Mesenchymal stem cell (in vitro differentiated cells and primary cell): ENCODE results near the gene COL8A1.
A peak's percentile ranks its signal among the peaks of the same experiment; 100 is the strongest.

ENCODE experiments used
- DNase-seq: peaks from one replicate; pipeline ENCODE4 v3.0.0-alpha.2; 2013
- H2AFZ ChIP-seq: one replicate; pipeline ENCODE4 v1.6.1; 2013; ENCODE audit warnings: low read depth, mild to moderate bottlenecking, control low read depth, inconsistent platforms, low read length, moderate library complexity
- H2AK5ac ChIP-seq: 2 replicates; pipeline ENCODE4 v1.6.1; 2013; ENCODE audit warnings: low read length, moderate library complexity, mild to moderate bottlenecking, inconsistent platforms; ENCODE audit not compliant: severe bottlenecking
- H2BK120ac ChIP-seq: one replicate; pipeline ENCODE4 v1.6.1; 2013; ENCODE audit warnings: low read depth, mild to moderate bottlenecking, inconsistent platforms, low read length, moderate library complexity
- H2BK12ac ChIP-seq, 2 experiments: one replicate each; pipeline ENCODE4 v1.6.1; 2013; ENCODE audit warnings: inconsistent platforms in 2 of 2, low read length in 2 of 2, mild to moderate bottlenecking in 2 of 2, moderate library complexity in 2 of 2, control low read depth in 1 of 2
- H2BK15ac ChIP-seq: one replicate; pipeline ENCODE4 v1.6.1; 2013; ENCODE audit warnings: mild to moderate bottlenecking, low read depth, inconsistent platforms; ENCODE audit not compliant: poor library complexity, severe bottlenecking
- H2BK5ac ChIP-seq: 2 replicates; pipeline ENCODE4 v1.6.1; 2013; ENCODE audit warnings: low read depth, mild to moderate bottlenecking, low read length, control low read depth, inconsistent platforms; ENCODE audit not compliant: poor library complexity, severe bottlenecking
- H3K14ac ChIP-seq, 2 experiments: one replicate each; pipeline ENCODE4 v1.6.1; 2013; ENCODE audit warnings: inconsistent platforms in 2 of 2, low read length in 2 of 2, control low read depth in 1 of 2, mild to moderate bottlenecking in 1 of 2, moderate library complexity in 1 of 2
- H3K18ac ChIP-seq, 2 experiments: one replicate each; pipeline ENCODE4 v1.6.1; 2013; ENCODE audit warnings: inconsistent platforms in 2 of 2, low read length in 2 of 2, control low read depth in 1 of 2, low read depth in 1 of 2, mild to moderate bottlenecking in 1 of 2
- H3K23ac ChIP-seq, 2 experiments: one replicate each; pipeline ENCODE4 v1.6.1; 2013; ENCODE audit warnings: inconsistent platforms in 2 of 2, low read length in 2 of 2, mild to moderate bottlenecking in 2 of 2, moderate library complexity in 2 of 2, control low read depth in 1 of 2
- H3K27ac ChIP-seq: 2 replicates; pipeline ENCODE4 v1.5.1; 2013; ENCODE audit warnings: mild to moderate bottlenecking, moderate library complexity, low read length, control low read depth, inconsistent platforms; ENCODE audit not compliant: poor library complexity, severe bottlenecking
- H3K27me3 ChIP-seq, 2 experiments: 2 replicates each; pipeline versions ENCODE4 v1.6.1 to v1.7.0; 2013; ENCODE audit warnings: low read length in 2 of 2, mild to moderate bottlenecking in 2 of 2, moderate library complexity in 2 of 2, control low read depth in 1 of 2, inconsistent platforms in 1 of 2; ENCODE audit not compliant: control insufficient read depth in 1 of 2, insufficient read depth in 1 of 2
- H3K36me3 ChIP-seq, 2 experiments: 2 replicates each; pipeline versions ENCODE4 v1.6.1 to v1.7.0; 2013; ENCODE audit warnings: low read length in 2 of 2, control low read depth in 1 of 2, inconsistent platforms in 1 of 2, low read depth in 1 of 2, mild to moderate bottlenecking in 1 of 2; ENCODE audit not compliant: insufficient read depth in 2 of 2, control insufficient read depth in 1 of 2
- H3K4ac ChIP-seq, 2 experiments: one replicate each; pipeline ENCODE4 v1.6.1; 2013; ENCODE audit warnings: inconsistent platforms in 2 of 2, low read length in 2 of 2, mild to moderate bottlenecking in 2 of 2, moderate library complexity in 2 of 2, control low read depth in 1 of 2, low read depth in 1 of 2
- H3K4me1 ChIP-seq: 2 replicates; pipeline ENCODE4 v1.6.1; 2013; ENCODE audit warnings: low read depth, low read length, control low read depth; ENCODE audit not compliant: control insufficient read depth, insufficient read depth
- H3K4me2 ChIP-seq: 2 replicates; pipeline ENCODE4 v1.6.1; 2013; ENCODE audit warnings: low read length, mild to moderate bottlenecking, inconsistent platforms; ENCODE audit not compliant: poor library complexity, severe bottlenecking
- H3K4me3 ChIP-seq, 2 experiments: 2 replicates each; pipeline versions ENCODE4 v1.5.1 to v1.7.0; 2013; ENCODE audit warnings: low read length in 2 of 2, mild to moderate bottlenecking in 2 of 2, control low read depth in 1 of 2, low read depth in 1 of 2; ENCODE audit not compliant: insufficient read depth in 1 of 2
- H3K79me1 ChIP-seq: replicated peaks from 2 replicates; pipeline ENCODE4 v1.6.1; 2013; ENCODE audit warnings: mild to moderate bottlenecking, control low read depth, low read length, inconsistent platforms; ENCODE audit not compliant: poor library complexity, severe bottlenecking
- H3K9ac ChIP-seq: 2 replicates; pipeline ENCODE4 v1.7.0; 2013; ENCODE audit warnings: mild to moderate bottlenecking, low read length, moderate library complexity
- H3K9me3 ChIP-seq: 2 replicates; pipeline ENCODE4 v1.7.0; 2013; ENCODE audit warnings: mild to moderate bottlenecking, low read length; ENCODE audit not compliant: control insufficient read depth
- H4K8ac ChIP-seq: one replicate; pipeline ENCODE4 v1.6.1; 2013; ENCODE audit warnings: inconsistent platforms, mild to moderate bottlenecking, low read length, moderate library complexity
- H4K91ac ChIP-seq: one replicate; pipeline ENCODE4 v1.6.1; 2013; ENCODE audit warnings: mild to moderate bottlenecking, low read length, inconsistent platforms
- WGBS: methylation state at CpG from one replicate; pipeline ENCODE4 v1.1.7; 2013; ENCODE audit warnings: mixed read lengths; 5-methylcytosine and 5-hydroxymethylcytosine counted together

Gene COL8A1

DNA sequence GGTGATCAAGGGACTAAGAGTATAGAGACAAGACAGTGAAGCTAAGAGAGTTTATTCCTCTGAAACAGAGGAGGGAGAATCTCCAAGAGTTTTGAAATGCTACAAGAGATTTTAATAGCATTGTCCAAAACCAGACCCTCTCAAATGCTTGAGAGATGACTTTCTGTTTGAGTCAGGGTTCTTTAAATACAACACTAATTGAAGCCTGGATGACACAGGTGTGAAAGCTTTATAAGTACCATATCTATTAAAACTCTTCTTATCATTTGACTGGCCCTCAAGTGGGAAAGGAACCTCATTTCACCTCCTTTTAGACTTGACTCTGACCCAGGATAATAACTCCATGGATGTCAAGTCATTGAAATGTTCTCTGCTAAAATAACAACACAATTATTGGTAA is 5.6 kb downstream of the COL8A1 start:
- Histone ChIP-seq H3K4me3 (no peak overlapping the region), H3K9ac (no peak overlapping the region), H3K23ac (no peak overlapping the region), H3K79me1 (no peaks in the 10 kb centered on the region), H2AFZ (no peak overlapping the region), H3K27ac (peak overlapping the region; percentile 84), H3K4me1 (peaks cover 4% of the 10 kb centered on the region), H4K8ac (no peak overlapping the region), H3K36me3 (no peaks in the 10 kb centered on the region), H2BK12ac (no peak overlapping the region), H3K4ac (no peak overlapping the region), H3K27me3 (no peaks in the 10 kb centered on the region), H2BK120ac (no peak overlapping the region), H3K14ac (no peak overlapping the region), H3K9me3 (no peaks in the 10 kb centered on the region), H3K4me2 (peak overlapping the region; percentile 54), H2BK5ac (no peak overlapping the region), H2AK5ac (no peak overlapping the region), H2BK15ac (no peak overlapping the region), H4K91ac (no peak overlapping the region), H3K18ac (no peak overlapping the region)
- DNase-seq = no peak

DNA sequence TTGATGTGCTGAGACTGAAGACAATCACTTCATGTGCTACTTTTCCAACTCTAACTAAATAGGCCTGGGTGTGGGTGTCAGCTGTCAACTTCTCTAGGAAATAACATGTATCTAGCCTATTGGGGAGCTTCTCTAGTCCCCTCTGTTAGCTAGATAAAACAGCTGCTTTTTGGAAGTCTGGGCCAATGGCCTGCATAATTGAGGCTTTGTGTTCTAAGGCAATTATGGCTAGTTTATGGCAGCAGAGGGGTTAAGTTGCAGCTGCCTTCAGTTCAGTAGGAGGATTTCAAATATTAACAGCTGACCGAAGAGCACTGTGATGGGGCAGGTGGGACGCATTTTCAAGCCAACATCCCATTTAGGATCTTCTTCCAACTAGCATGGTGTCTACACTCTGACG is 6.4 kb downstream of the COL8A1 start:
- DNase-seq = no peak

DNA sequence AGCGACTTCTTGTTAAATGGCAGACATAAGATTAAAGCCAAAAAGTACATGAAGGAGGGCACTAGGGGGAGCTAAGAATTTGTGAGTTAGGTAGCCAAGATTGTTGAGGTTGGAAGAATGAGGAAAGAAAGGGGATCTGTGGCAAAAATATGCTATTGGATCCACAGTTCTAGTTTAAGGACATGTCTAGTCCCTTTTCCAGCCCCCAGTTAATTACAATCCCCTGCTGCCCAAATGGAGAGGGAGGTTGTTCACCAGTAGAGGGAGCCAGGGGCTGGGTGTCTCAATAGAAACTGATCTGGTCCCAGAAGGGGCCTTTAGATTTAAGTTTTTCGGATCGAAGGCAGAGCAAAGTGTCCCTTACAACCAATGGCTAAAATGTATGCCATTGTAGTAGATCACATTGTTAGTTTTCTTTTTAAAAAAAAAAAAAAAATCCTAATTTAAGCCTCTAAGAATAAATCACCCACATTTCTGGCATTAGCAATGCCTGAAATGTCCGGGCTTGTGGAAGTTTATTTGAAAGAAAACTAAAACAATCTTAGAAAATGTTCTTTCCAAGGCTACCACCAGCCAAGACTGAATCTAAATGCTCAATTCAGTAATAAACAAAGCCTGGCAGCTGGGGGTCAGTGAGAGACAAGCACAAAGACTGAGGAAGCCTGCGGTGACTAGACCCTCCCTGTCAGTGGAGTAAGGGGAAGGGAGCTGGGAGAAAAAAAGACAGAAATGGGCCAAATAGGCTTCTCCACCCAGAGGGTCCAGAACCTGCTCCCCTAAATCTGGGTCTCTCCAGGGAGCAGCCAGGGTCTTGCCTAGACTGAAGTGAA is 7.1 kb downstream of the COL8A1 start:
- H2BK5ac ChIP-seq = peak overlapping the region; percentile 72

More for the DNA sequence above, 6.4 kb downstream of the COL8A1 start:
- Histone ChIP-seq H2BK12ac (no peak overlapping the region), H3K4me3 (no peak overlapping the region), H3K27me3 (no peaks in the 10 kb centered on the region), H3K79me1 (no peaks in the 10 kb centered on the region), H2BK120ac (no peak overlapping the region), H3K4me1 (peaks cover 4% of the 10 kb centered on the region), H3K9ac (no peak overlapping the region), H2AK5ac (no peak overlapping the region), H2AFZ (no peak overlapping the region), H3K4ac (no peak overlapping the region), H3K4me2 (peak overlapping the region; percentile 41), H3K18ac (no peak overlapping the region), H4K91ac (no peak overlapping the region), H3K14ac (no peak overlapping the region), H2BK15ac (no peak overlapping the region), H3K36me3 (no peaks in the 10 kb centered on the region), H3K23ac (no peak overlapping the region), H4K8ac (no peak overlapping the region), H2BK5ac (no peak overlapping the region), H3K27ac (peak overlapping the region; percentile 84), H3K9me3 (no peaks in the 10 kb centered on the region)
- WGBS = 80% methylated on average over 1 of the region's 3 CpGs

GRCh38 chr3:99646107-99646435 is 7.7 kb downstream of the COL8A1 start:
- H2BK5ac ChIP-seq = peak overlapping the region; percentile 52
- 100% methylated on average over 1 of the region's 1 CpG for WGBS

More for the DNA sequence above, 7.1 kb downstream of the COL8A1 start:
- 78% methylated on average over 3 of the region's 5 CpGs for WGBS
- H3K4me1 ChIP-seq = peaks cover 6% of the 10 kb centered on the region
- peak overlapping the region; percentile 67 for H3K4me2 ChIP-seq
- H2BK120ac ChIP-seq = no peak overlapping the region
- H3K23ac ChIP-seq = no peak overlapping the region
- peak overlapping the region; percentile 5 to 48 for H3K18ac ChIP-seq
- no peaks in the 10 kb centered on the region for H3K27me3 ChIP-seq
- H2BK12ac ChIP-seq = peak overlapping the region in 1 of 2 experiments; percentile 52
- H2AFZ ChIP-seq = no peak overlapping the region
- H3K36me3 ChIP-seq = no peaks in the 10 kb centered on the region
- no peaks in the 10 kb centered on the region for H3K79me1 ChIP-seq
- H3K14ac ChIP-seq = no peak overlapping the region
- peak overlapping the region; percentile 75 for H3K9ac ChIP-seq
- peak overlapping the region; percentile 77 for H2AK5ac ChIP-seq
- no peak overlapping the region for H4K91ac ChIP-seq
- H3K4ac ChIP-seq = no peak overlapping the region
- H3K27ac ChIP-seq = peak overlapping the region; percentile 84
- H3K9me3 ChIP-seq = no peaks in the 10 kb centered on the region
- DNase-seq = peak; percentile 81
- H3K4me3 ChIP-seq = no peak overlapping the region
- peak overlapping the region; percentile 56 for H2BK15ac ChIP-seq
- no peak overlapping the region for H4K8ac ChIP-seq

More at GRCh38 chr3:99646107-99646435, 7.7 kb downstream of the COL8A1 start:
- Histone ChIP-seq H3K4me3 (no peak overlapping the region), H3K27me3 (no peaks in the 10 kb centered on the region), H3K18ac (peak overlapping the region in 1 of 2 experiments; percentile 48), H3K4me2 (peak overlapping the region; percentile 60), H3K79me1 (no peaks in the 10 kb centered on the region), H2BK120ac (no peak overlapping the region), H3K23ac (no peak overlapping the region), H2AK5ac (peak overlapping the region; percentile 77), H3K14ac (no peak overlapping the region), H3K4ac (peak overlapping the region in 1 of 2 experiments; percentile 67), H3K9ac (peak overlapping the region; percentile 75), H3K27ac (peak overlapping the region; percentile 84), H3K9me3 (no peaks in the 10 kb centered on the region), H3K4me1 (peaks cover 6% of the 10 kb centered on the region), H3K36me3 (no peaks in the 10 kb centered on the region), H2BK12ac (peak overlapping the region in 1 of 2 experiments; percentile 52), H4K91ac (no peak overlapping the region), H2BK15ac (no peak overlapping the region), H2AFZ (no peak overlapping the region), H4K8ac (no peak overlapping the region)
- no peak for DNase-seq
